ENCODE results near the gene CAPS.
A peak's percentile ranks its signal among the peaks of the same experiment; 100 is the strongest.
"Not testable (repeated sequence)": the region's sequence is repeated elsewhere in the genome, so short reads cannot be mapped to it uniquely, and the experiment has no call there.

The CAPS gene

DNA sequence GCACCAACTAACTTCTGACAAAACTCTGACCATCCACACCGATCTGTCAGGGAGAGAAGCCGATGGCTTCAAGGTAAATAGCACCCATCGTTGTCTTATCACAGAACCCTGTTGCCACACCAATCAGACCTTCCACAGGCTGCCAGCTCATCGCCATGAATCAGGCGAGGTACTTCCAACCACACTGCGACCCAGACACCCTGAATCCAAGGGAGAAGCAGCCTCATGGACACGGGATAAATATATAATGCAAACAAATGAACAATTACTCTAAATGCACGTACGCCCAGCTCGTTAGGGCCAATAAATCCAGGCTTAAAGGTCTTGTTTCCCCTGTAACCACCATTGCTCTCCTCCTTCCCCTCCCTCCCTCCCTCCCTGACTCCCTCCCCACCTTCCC lies 43.1 kb downstream of the CAPS start:
- DNase-seq (ENCODE audit: low spot score): no peak

DNA sequence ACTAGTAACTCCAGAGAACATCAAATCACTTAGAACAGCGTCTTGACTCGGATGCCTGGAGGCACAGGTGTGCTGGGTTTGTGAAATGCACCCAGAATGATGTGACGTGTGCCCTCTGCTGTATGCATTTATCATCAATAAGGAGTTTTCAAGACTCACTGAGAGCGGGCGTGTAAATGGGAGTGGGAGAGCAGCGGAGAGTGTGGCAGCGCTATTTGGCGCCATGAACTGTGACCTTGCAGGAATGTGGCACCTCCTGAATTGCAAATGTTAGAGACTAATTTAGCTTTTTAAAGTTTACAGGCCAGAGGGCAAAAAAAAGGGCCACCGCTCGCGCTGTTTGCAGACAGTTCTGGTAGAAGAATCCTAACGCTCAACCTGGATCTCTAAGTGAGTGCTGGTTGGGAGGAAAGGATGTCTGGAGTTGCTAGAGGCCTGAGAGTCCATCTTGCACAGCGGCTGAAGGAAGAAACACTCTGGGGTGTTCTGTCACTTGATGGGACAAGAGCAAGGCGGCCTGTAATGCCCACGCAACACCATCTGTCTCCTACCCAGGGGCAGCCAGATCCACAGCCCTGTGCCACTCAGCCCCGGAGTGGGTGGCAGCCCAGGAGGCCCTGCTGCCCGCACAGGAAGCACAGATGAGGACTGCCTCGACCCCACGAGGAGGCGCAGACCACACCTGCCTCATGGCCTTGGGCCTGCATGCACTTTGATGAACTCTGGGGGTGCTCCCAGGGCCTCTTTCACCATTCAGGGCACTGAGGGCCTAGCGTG lies 44.2 kb downstream of the CAPS start:
- DNase-seq (ENCODE audit: low spot score): no peak

DNA sequence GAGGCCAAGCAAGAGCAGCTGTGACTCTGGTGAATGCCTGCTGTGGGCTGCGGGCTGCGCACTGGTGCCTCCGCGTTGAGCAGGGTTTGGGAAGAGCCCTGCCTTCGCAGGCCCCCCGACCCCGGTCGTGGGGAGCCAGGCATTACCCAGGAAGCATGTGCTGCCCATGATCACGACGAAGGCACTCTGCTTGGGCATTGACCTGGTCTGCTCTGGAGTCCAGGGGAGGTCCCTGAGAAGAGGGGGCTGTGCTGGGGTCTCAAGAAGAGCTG lies 44.7 kb downstream of the CAPS start:
- DNase-seq (ENCODE audit: low spot score): no peak

DNA sequence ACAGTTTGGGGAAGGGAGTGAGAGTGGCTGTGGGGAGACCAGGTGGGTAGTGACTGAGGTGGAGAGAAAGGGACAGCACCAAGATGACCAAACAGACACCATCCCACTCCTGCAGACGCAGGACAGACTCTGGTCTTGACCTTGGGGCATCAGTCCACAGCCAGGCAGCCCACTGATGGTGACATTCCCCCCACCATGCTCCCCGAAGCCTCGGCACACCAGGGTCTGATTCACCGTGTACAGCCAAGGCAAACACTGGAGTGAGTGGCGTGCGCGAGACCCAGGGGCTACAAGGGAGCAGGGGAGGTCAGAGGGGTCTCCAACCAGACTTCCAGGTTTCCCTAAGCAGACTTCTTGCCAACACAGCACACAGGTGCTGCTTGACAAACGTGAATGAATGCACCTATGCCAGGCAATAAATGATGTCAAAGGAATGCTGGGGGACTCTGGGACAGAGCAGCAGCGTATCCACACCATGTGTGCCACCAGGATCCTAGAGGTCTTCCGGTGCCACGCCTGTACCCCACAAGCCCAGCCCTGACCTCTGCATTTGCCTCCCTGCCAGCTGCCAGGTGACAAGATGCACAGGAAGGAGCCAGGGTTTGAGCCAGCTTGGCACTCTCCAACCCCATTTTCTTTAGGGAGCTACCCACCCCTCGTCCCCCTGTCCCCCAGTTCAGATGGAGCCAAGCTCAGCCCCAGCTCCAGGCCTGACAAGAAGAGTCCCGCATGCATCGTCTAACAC lies 45.4 kb downstream of the CAPS start:
- DNase-seq (ENCODE audit: low spot score): no peak

- DNase-seq (ENCODE audit: low spot score): no peak
These were observed 46.2 kb downstream of the CAPS start for GRCh38 chr19:5960005-5961001.

DNA sequence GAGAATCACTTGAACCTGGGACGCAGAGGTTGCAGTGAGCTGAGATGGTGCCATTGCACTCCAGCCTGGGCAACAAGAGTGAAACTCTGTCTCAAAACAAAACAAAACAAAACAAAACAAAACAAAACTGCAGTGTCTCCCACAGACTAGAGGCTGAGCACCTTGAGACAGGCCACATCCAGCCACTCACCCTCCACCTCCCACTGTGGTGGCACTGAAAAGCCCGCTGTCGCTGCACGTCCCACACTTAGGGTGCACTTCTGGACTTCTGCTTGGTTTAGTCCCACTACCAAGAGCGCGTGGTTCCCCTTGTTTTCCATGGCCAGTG lies 47.6 kb downstream of the CAPS start:
- not testable (repeated sequence) for DNase-seq (ENCODE audit: low spot score)

DNA sequence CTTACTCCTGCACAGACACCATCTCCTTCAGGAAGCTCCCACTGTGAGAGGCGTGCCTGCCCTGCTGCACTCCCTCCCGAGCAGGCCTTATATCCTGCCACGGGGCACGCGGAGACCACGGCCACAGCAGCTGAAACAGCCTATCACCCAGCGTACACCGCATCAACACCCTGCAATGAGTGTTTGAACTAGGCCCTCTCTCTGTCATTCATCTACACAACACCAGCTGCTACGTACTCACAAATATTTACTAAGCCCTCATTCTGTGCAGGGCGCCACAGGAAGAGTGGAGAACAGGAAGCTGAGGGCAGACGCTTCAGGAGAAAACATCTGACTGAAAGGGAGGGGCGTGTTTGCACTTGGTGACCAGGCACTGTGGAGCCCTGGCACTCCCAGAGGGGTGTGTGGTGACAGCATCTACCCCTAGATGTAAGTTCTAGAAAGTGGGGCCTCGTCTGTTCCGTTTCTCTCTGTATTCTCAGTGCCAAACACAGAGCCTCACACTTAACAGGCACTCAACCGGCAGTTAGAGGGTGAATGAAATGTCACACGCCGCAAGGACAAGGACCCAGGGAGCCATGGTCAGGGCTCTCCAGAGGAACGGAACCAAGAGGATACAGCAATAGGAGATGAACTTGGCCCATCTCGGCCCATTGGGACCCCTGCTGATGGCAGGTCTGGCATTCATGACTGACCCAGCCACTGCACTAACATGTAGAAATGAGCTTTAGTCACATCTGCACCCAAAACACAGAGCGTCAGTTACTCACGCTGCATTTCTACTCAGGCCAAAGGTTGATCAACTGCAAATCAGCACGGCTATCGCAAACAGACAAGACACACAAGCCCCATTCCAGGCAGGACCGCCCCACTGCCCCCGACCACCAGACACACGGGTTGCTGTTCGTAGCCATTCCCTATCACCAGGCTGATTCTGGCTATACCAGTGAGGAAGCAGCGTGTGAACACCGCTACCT lies 48.2 kb downstream of the CAPS start:
- DNase-seq (ENCODE audit: low spot score): peak; percentile 70

GRCh38 chr19:5963259-5963658 lies 49.2 kb downstream of the CAPS start:
- DNase-seq (ENCODE audit: low spot score): not testable (repeated sequence)

DNA sequence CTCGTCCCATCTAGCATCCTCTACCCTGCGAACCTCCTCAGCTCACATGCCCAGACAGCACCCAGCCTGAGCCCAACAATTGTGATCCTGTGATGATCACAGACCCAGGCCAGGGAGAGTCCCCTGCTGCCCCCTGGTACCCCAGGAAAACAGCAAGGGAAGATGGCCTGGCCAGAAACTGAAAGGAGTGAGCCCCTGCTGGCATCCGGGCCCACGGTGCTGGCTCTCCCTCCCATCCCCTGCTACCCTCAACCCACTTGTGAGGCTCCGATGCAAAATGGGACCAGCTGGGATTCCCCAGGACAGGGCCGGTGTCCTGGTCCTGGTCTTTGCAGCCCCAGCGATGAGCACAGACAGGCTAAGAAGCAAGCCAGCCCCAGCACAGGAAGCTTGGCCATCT lies 49.8 kb downstream of the CAPS start:
- DNase-seq (ENCODE audit: low spot score): no peak

DNA sequence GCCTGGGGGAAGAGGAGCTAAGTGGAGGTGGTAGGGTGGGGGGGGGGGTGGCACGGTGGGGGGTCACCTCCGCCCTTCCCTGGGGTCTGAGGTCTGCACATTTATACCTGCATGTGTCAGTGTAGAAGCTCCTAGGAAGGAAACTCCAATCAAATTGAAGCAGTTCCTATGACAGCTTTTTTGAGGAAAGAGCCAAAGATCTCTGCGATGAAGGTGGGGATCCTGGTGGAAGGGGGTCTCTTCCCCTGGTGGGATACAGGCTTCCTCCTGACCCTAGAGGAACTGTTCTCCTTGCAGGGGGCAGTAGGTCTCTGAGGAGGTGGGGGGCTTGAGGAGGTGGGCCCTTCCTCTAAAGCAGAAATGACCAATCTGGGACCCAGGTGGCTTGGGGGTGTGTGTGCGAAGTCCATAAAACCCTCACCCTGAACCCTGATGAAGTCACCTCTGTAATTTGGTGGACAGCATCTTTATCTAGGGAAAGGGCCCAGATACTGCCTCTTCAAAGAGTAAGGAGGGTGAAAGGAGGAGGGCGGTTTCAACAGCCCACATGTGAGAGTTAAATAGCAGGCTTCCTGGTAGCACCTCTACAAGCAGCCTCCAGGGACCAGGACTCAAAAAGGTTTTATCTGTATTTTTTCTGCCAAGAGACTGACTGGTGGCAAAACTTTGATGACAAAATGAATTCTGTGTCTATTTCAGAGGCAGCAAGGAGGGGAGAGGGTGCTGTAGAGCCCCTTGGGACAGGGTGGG lies 50.9 kb downstream of the CAPS start:
- DNase-seq (ENCODE audit: low spot score): no peak
